ENCODE results near the gene NKAP.

GRCh38 chrX:119945481-119945880, 1.9 kb upstream of the NKAP start:
- TF ChIP-seq CTCF (IDR thresholded peaks at IDR 0.05; ENCODE audit: poor library complexity, severe bottlenecking): no peak
- no peak for TF ChIP-seq REST (IDR thresholded peaks at IDR 0.05; ENCODE audit: borderline replicate concordance)
- TF ChIP-seq EZH2 (IDR thresholded peaks at IDR 0.05; ENCODE audit: borderline replicate concordance, insufficient read depth, low read length, poor library complexity, severe bottlenecking): no peak
- TF ChIP-seq POLR2AphosphoS5 (IDR thresholded peaks at IDR 0.05): no peak
- TF ChIP-seq TAF1 (IDR thresholded peaks at IDR 0.05; ENCODE audit: low read depth): no peak
- TF ChIP-seq MXI1 (conservative IDR thresholded peaks at IDR 0.05; ENCODE audit: poor library complexity, severe bottlenecking): no peak
- no peak for TF ChIP-seq RAD21 (conservative IDR thresholded peaks at IDR 0.05)
